ENCODE results near the gene ANP32A.
"Not testable (repeated sequence)": the region's sequence is repeated elsewhere in the genome, so short reads cannot be mapped to it uniquely, and the experiment has no call there.

ANP32A gene

DNA sequence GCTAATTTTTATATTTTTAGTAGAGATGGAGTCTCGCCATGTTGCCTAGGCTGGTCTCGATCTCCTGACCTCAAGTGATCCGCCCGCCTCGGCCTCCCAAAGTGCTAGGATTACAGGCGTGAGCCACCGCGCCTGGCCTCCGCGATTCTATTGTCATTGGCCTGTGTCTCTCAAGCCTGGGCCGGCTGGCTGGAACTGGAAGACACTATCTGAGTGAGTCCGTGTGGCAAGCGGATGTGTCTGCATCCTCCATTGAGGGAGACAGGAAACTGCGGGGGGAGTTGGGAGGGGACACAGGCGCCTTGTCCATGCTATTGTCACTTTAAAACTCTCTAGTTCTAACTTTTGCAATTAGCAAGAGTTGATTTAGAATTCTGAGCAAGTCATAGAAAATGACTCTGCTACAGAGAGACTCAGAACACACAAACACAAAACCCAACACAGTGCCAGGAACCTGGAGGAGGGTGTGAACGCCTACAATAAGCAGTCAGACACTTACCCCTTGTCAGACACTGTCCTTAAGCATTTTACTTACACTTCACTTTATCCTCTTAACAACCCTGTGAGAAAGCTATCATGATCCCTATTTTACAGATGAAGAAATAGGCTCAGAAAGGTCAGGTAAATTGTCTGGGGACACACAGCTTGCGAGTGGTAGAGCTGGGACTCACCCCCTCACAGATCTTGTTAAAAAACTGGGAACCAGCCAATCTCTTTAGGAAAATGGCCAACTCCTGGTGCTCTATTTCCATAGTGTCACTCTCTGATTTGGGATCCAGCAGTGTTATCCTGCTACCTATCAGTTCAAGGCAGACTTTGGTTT lies 38.7 kb downstream of the ANP32A start:
- DNase-seq, result no peak

DNA sequence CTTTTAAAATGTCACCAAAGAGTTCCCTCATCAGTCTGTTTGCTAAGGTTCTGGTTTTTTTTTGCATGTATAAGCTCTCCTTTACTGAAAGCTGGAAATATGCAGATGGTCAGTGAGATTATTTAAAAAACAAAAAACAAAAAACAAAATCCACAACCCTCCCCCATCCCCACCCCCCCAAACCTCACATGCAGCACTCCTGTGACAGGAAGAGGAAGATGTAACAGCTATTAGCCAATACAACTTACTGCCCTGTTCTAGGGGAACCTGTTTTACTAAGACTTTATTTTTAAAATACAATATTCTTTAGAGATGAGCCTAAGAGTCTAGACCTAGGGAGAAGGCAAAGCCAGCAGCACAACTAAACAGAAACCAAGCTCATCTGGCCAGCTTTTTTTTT lies 39.5 kb downstream of the ANP32A start:
- no peak for DNase-seq

- no peak for DNase-seq
These were observed 41.8 kb downstream of the ANP32A start for GRCh38 chr15:68778876-68779275.

DNA sequence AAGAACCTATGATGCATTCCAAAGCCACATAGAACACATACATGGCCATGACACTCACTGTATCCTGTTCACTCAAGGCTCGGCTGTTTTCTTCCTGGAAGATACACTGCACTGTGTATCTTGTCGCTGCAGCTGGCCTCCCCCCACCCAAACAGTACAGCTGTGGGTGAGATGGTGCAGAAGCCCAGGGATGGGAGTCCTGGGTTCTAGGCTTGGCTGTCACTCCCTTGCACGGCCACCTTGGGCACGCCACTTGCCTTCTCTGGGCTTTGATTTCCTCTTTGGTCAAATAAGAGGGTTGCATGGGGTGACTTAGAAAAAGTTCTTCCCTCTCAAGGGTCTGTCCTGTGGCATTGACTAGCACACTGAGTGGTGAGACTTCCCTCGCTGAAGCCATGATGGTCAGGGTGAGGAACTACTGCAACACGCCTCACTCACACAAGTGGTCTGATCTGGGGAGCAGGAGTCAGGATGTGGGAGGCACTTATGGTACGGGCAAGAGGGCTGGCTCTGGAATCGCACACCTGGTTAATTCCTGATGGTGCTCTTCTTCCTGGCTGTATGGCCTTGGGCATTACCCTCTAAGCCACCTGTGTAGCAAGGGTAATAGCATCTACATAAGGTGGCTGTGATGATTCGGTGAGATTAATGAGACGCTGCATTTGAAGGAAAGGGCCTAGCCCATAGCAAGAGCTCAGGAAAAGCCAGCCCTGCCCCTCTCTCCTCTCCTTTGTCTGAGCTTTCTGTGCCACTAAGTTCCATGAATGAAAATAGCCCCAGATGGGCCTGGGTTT lies 44.0 kb downstream of the ANP32A start:
- DNase-seq, result no peak

GRCh38 chr15:68775671-68776476 lies 44.8 kb downstream of the ANP32A start:
- DNase-seq, result no peak

DNA sequence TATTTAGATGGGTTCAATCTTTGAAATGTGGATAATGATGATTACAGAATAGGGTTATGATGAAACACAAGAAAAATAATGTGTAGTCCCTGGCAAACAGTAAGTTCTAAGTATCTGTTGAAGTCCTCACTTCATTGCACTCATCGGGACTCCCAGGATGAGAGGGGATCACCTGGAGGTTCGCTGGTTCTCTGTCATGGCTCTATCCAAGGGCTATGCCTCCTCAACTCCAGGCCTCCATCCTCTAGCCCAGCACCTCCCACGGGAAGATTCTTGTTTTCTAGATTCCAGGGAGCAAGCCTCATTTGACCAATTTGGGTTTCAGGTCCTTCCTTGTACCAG lies 45.5 kb downstream of the ANP32A start:
- DNase-seq, result no peak

DNA sequence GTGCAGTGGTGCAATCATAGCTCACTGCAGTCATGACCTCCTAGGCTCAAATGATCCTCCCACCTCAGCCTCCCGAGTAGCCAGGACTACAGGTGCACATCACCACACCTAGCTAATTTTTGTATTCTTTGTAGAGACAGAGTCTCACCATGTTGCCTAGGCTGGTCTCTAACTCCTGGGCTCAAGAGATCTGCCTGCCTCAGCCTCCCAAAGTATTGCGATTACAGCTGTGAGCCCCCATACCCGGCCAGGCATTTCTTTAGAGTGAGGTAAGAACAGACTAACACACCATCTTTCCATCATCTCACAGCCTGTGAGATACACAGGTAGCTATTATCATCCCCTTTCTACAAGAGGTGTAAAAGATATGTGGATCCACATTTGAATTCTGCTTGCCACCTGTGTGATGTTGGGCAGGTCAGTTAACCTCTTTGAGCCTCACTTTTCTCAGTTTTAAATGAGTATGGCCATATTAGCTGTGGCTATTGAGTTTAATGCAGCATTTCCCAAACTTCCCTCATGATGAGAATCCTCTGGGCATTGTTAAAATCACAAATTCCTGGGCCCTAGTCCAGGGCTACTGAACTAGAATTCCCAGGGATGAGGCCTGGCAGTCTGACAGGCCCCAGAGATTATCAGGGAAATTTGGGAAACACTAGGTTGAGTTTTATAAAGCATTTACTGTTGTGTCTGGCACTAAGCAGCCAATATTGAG lies 46.0 kb downstream of the ANP32A start:
- no peak for DNase-seq

- no peak for DNase-seq
These were observed 46.6 kb downstream of the ANP32A start for GRCh38 chr15:68774120-68774519.

- DNase-seq, result no peak
These were observed 47.7 kb downstream of the ANP32A start for GRCh38 chr15:68773036-68773435.

DNA sequence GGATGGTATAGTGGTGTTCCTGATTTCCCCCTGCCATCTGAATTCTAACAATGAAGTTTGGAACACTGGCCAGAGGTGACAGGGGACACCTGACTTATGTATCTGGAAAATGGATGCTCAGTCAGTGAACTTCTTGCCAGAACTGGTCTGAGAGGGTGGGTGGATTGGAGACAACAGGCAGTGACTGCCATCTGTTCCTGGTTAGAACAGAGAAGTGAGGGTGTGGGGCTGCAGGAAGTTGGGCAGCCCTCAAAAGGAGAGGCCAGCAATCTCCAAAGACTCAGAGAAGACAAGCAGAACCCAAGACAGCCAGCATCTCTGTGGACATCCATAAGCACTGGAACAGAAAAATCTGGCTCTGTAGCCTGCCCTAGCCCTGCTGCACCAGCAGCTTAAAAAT lies 50.5 kb downstream of the ANP32A start:
- no peak for DNase-seq

DNA sequence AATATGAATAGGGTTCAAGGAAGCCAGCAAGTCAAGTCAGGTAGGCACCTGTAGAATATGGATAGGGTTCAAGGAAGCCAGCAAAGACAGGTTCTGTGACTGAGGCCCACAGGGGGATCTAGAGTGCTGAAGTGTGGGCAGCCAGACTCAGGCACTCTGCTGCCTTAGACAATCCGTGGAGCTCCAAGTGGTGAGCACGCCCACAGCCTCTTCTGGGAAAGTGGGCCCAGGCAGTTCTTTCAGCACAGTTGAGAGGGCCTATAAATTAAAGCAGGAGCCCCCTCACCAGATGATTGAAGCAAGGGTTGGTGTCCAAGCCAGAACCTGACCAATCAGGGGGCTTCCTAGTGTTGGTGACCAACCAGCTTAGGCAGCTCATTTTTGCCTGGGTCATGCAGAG lies 51.0 kb downstream of the ANP32A start:
- DNase-seq, result no peak

GRCh38 chr15:68768321-68768720 lies 52.4 kb downstream of the ANP32A start:
- no peak for DNase-seq

DNA sequence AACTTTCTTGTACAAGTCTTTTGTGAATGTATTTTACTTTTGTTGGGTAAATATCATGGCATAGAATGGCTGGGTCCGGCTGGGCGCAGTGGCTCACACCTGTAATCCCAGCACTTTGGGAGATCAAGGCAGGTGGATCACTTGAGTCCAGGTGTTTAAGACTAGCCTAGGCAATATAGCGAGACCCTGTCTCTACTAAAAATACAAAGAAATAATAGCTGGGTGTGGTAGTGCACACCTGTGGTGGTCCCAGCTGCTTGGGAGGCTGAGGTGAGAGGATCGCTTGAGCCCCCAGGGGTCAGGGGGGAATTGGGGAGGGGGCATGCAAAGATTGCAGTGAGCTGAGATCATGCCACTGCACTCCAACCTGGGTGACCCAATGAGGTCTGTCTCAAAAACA lies 52.9 kb downstream of the ANP32A start:
- no peak for DNase-seq

DNA sequence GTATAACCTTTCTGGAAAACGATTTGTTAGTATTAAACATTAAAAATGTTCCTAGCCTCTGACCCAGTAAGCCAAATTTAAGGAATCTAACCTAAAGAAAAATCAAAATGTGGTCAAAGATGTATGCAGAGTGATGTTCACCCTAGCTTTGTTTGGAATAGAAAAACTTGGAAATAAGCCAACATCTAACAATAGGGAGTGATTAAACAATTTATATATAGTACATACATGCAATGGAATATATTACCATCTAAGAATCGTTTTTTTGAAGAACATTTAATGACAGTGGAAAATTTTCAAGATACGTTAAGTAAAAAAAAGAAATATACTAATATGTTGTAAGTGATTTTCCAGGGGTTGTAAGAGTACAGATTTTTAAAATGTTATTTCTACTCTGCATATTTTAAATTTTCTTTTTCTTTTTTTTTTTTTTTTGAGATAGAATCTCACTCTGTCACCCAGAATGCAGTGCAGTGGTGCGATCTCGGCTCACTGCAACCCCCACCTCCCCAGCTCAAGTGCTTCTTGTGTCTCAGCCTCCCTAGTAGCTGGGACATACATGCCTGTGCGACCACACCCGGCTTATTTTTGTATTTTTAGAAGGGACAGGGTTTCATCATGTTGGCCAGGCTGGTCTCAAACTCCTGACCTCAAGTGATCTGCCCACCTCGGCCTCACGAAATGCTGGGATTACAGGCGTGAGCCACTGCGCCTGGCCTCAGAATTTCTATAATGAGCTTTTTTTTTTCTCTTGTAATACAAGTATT lies 54.9 kb downstream of the ANP32A start:
- DNase-seq, result no peak

DNA sequence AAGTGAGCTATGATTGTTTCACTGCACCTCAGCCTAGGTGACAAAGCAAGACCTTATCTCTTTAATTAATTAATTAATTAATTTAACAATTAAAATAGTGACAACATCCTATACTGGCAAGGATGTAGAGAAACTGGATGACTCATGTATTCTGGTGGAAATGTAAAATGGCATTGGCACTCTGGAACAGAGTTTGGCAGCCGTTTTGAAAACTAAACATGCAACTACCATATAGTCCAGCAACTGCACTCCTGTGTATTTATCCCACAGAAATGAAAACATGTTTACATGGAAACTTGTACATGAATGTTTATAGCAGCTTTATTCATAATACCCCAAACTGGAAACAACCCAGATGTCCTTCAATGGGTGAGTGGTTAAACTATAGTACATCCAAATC lies 56.6 kb downstream of the ANP32A start:
- no peak for DNase-seq

DNA sequence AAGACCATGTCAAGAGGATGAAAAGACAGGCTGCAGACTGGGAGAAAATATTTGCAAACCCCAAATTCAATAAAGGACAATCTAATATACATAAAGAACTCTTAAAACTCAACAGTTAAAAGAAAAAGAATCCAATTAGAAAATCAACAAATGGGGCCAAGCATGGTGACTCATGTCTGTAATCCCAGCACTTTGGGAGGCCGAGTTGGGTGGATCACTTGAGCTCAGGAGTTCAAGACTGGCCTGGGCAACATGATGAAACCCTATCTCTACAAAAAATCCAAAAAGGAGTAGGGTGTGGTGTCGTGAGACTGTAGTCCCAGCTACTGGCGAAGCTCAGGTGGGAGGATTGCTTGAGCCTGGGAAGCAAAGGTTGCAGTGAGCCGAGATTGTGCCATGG lies 57.6 kb downstream of the ANP32A start:
- no peak for DNase-seq

DNA sequence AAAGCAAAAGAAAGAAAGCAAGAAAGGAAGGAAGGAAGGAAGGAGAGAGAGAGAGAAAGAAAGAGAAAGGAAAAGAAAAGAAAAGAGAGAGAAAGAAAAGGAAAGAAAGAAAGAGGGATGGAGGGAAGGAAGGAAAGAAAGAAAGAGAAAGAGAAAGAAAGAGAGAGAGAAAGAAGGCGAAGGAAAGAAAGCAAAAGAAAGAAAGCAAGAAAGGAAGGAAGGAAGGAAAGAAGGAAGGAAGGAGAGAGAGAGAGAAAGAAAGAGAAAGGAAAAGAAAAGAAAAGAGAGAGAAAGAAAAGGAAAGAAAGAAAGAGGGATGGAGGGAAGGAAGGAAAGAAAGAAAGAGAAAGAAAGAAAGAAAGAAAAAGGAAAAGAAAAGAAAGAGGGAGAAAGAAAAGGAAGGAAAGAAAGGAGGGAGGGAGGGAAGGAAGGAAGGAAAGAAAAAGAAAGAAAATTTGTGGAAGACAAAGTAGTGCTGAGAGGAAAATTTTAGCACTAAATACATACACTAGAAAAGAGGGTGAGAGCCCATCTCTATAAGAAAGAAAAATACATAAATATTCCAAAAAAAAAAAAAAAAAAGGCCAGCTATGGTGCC lies 60.6 kb downstream of the ANP32A start:
- DNase-seq, result not testable (repeated sequence)

- DNase-seq, result no peak
These were observed 65.0 kb downstream of the ANP32A start for GRCh38 chr15:68755731-68756130.

GRCh38 chr15:68751622-68752021 lies 69.1 kb downstream of the ANP32A start:
- DNase-seq, result no peak

DNA sequence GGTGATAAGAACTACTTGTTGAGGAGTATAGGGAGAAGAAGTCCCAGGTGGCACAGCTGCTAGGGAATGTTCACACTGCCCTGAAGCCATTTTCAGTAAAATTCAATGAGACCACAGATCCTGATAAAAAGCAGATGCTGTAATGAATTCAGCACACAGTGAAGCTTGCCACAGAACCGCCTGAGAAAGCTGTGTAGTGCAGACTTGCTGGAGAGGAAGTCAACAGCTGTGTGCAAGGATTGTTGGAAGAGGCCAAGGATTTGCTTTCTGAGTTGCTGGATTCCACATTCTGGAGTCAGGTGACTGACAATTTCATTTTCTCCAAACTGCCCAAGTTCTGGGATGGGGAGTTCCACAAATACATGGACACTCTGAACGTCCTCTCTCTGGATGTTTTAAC lies 70.9 kb downstream of the ANP32A start:
- DNase-seq, result no peak

- DNase-seq, result no peak
These were observed 71.3 kb downstream of the ANP32A start for GRCh38 chr15:68749365-68749764.

GRCh38 chr15:68743256-68743655 lies 77.4 kb downstream of the ANP32A start:
- no peak for DNase-seq

All from NCI-H2029 (cell line).